HEK293 (cell line): ENCODE measurements around the gene SERPINA1.
A peak's percentile ranks its signal among the peaks of the same experiment; 100 is the strongest.

ENCODE experiments used
- CTCF ChIA-PET: fragments of 350-600 bp; formaldehyde crosslinking; extraction: SDS; loops from one replicate; lab custom pipeline; 2021; ENCODE audit warnings: antibody characterized with exemption; lab: Yijun Ruan, JAX
- POLR2A ChIA-PET: fragments of 300-600 bp; formaldehyde crosslinking; extraction: SDS; loops from one replicate; lab custom pipeline; 2020; ENCODE audit warnings: antibody characterized with exemption, inconsistent platforms; lab: Yijun Ruan, JAX
- H3K27ac ChIP-seq: fragments of 200-500 bp; sonication (Bioruptor generic); 2 replicates; pipeline ENCODE4 v1.5.1; 2014; ENCODE audit warnings: low read depth, low read length, control low read depth, inconsistent platforms; ENCODE audit errors: extremely low read depth
- H3K36me3 ChIP-seq, 2 experiments: fragments of 200-500 bp in 1 of 2; sonication (Bioruptor generic) in 1 of 2; 1 replicate in 1 of 2; 2 replicates in 1 of 2; pipeline ENCODE4 v1.5.1; 2014 to 2017; ENCODE audit warnings: inconsistent platforms in 2 of 2, low read length in 2 of 2; ENCODE audit not compliant: control insufficient read depth in 2 of 2, insufficient read depth in 1 of 2
- H3K4me1 ChIP-seq: fragments of 200-500 bp; sonication (Bioruptor generic); 2 replicates; pipeline ENCODE4 v1.5.1; 2014; ENCODE audit warnings: mild to moderate bottlenecking, low read length, inconsistent platforms; ENCODE audit not compliant: control insufficient read depth, insufficient read depth
- H3K4me3 ChIP-seq: 2 replicates; pipeline ENCODE4 v1.5.1; 2011; ENCODE audit warnings: low read depth, mild to moderate bottlenecking, control low read depth, low read length, moderate library complexity
- H3K9me3 ChIP-seq: fragments of 200-500 bp; sonication (Bioruptor generic); 2 replicates; pipeline ENCODE4 v1.5.1; 2014; ENCODE audit warnings: low read depth, low read length, inconsistent platforms; ENCODE audit not compliant: control insufficient read depth, insufficient read depth
- HIC1 ChIP-seq: fragments of 450-650 bp; formaldehyde crosslinking; IDR thresholded peaks from 2 replicates; pipeline ENCODE4 v1.5.1; 2016; ENCODE audit warnings: missing biosample characterization, missing genetic modification characterization
- PRDM4 ChIP-seq: fragments of 450-650 bp; formaldehyde crosslinking; IDR thresholded peaks from 2 replicates; pipeline ENCODE4 v1.5.1; 2017; ENCODE audit warnings: missing biosample characterization, missing genetic modification characterization
- ZBTB21 ChIP-seq: fragments of 450-650 bp; formaldehyde crosslinking; IDR thresholded peaks from 2 replicates; pipeline ENCODE4 v1.5.1; 2017; ENCODE audit warnings: missing biosample characterization, missing genetic modification characterization
- ZFP3 ChIP-seq: fragments of 450-650 bp; formaldehyde crosslinking; IDR thresholded peaks from 2 replicates; pipeline ENCODE4 v1.5.1; 2016; ENCODE audit warnings: low read depth, missing biosample characterization, missing genetic modification characterization
- ZFP37 ChIP-seq: fragments of 450-650 bp; formaldehyde crosslinking; IDR thresholded peaks from 2 replicates; pipeline ENCODE4 v1.5.1; 2016; ENCODE audit warnings: missing biosample characterization, missing genetic modification characterization
- ZNF184 ChIP-seq: fragments of 450-650 bp; IDR thresholded peaks from 2 replicates; pipeline ENCODE4 v1.5.1; 2018; ENCODE audit warnings: missing biosample characterization, mild to moderate bottlenecking, missing genetic modification characterization
- ZNF274 ChIP-seq, 2 experiments: fragments of 200-500 bp in 1 of 2; fragments of 450-650 bp in 1 of 2; sonication (Bioruptor generic) in 1 of 2; formaldehyde crosslinking in 1 of 2; IDR thresholded peaks; 2 replicates each; pipeline versions ENCODE4 v1.5.1 to v1.6.1; 2014 to 2016; ENCODE audit warnings: borderline replicate concordance in 1 of 2, inconsistent platforms in 1 of 2, low read length in 1 of 2, missing biosample characterization in 1 of 2, missing genetic modification characterization in 1 of 2
- ZNF335 ChIP-seq: fragments of 450-650 bp; formaldehyde crosslinking; conservative IDR thresholded peaks from 2 replicates; pipeline ENCODE4 v1.5.1; 2016; ENCODE audit warnings: missing biosample characterization, missing genetic modification characterization
- ZNF341 ChIP-seq: fragments of 450-650 bp; formaldehyde crosslinking; IDR thresholded peaks from 2 replicates; pipeline ENCODE4; 2016; ENCODE audit warnings: low read depth, missing biosample characterization, missing genetic modification characterization
- ZNF521 ChIP-seq: fragments of 450-650 bp; formaldehyde crosslinking; IDR thresholded peaks from 2 replicates; pipeline ENCODE4 v1.5.1; 2017; ENCODE audit warnings: missing biosample characterization, mild to moderate bottlenecking, missing genetic modification characterization
- ZNF548 ChIP-seq: fragments of 450-650 bp; formaldehyde crosslinking; IDR thresholded peaks from 2 replicates; pipeline ENCODE4 v1.5.1; 2016; ENCODE audit warnings: missing biosample characterization, missing genetic modification characterization
- ZNF629 ChIP-seq: fragments of 450-650 bp; formaldehyde crosslinking; IDR thresholded peaks from 2 replicates; pipeline ENCODE4 v1.5.1; 2017; ENCODE audit warnings: missing biosample characterization, missing genetic modification characterization
- ZNF658 ChIP-seq: fragments of 450-650 bp; formaldehyde crosslinking; IDR thresholded peaks from 2 replicates; pipeline ENCODE4; 2016; ENCODE audit warnings: missing biosample characterization, missing genetic modification characterization
- ZNF701 ChIP-seq: fragments of 450-650 bp; formaldehyde crosslinking; IDR thresholded peaks from 2 replicates; pipeline ENCODE4 v1.5.1; 2016; ENCODE audit warnings: missing biosample characterization, missing genetic modification characterization
- ZNF792 ChIP-seq: fragments of 450-650 bp; formaldehyde crosslinking; IDR thresholded peaks from 2 replicates; pipeline ENCODE4 v1.5.1; 2016; ENCODE audit warnings: missing biosample characterization, missing genetic modification characterization
- ZNF830 ChIP-seq: fragments of 450-650 bp; IDR thresholded peaks from 2 replicates; pipeline ENCODE4 v1.5.0; 2018; ENCODE audit warnings: missing biosample characterization, missing genetic modification characterization, low read depth, mild to moderate bottlenecking, moderate library complexity
- ZSCAN16 ChIP-seq: fragments of 450-650 bp; formaldehyde crosslinking; IDR thresholded peaks from 2 replicates; pipeline ENCODE4 v1.5.1; 2016; ENCODE audit warnings: missing biosample characterization, missing genetic modification characterization
- TF ChIP-seq, protein P1 (sequence below): fragments of 450-650 bp; formaldehyde crosslinking; IDR thresholded peaks from 2 replicates; pipeline ENCODE4 v1.5.1; 2017; ENCODE audit warnings: missing biosample characterization, missing genetic modification characterization
- TF ChIP-seq, protein P2 (sequence below): fragments of 450-650 bp; formaldehyde crosslinking; IDR thresholded peaks from 2 replicates; pipeline ENCODE4 v1.5.1; 2016; ENCODE audit warnings: missing biosample characterization, missing genetic modification characterization, low read depth

SERPINA1 gene

GRCh38 chr14:94338023-94338422, 50.4 kb downstream of the SERPINA1 start (continued):
- no peak for TF ChIP-seq ZNF341 (tag by site-specific recombination)
- no peak for TF ChIP-seq ZFP3
- TF ChIP-seq PRDM4, result no peak
- no peak for TF ChIP-seq ZSCAN16 (tag by site-specific recombination)
- TF ChIP-seq, all 188 proteins: peak for 0

GRCh38 chr14:94337274-94337673, 51.1 kb downstream of the SERPINA1 start:
- ChIA-PET CTCF (interaction anchor here (0.5 to 1.1 kb wide), 2 partner anchors 14 to 26 kb away, joined by 3 read pairs; partner anchors contain the start of gene SERPINA6), POLR2A (no interaction called here)
- Histone ChIP-seq H3K4me3 (no peak overlapping the region), H3K36me3 (no peaks in the 10 kb centered on the region), H3K9me3 (no peaks in the 10 kb centered on the region), H3K27ac (no peak overlapping the region), H3K4me1 (no peaks in the 10 kb centered on the region; the same call in 1 of the 2 replicates)
- 0 out of 2 replicates have a peak, but pooled peaks have one; percentile 20 for TF ChIP-seq ZNF629
- TF ChIP-seq ZNF521, result no peak
- no peak for TF ChIP-seq ZNF830 (tag by site-specific recombination)

- Histone ChIP-seq H3K27ac (no peak overlapping the region), H3K36me3 (no peaks in the 10 kb centered on the region), H3K9me3 (no peaks in the 10 kb centered on the region), H3K4me1 (no peaks in the 10 kb centered on the region; the same call in 1 of the 2 replicates), H3K4me3 (no peak overlapping the region)
- ChIA-PET POLR2A (no interaction called here), CTCF (interaction anchor here (0.7 to 1.1 kb wide), 2 partner anchors 89 to 99 kb away, joined by 3 to 5 read pairs; no protein-coding TSS in a partner anchor)
- TF ChIP-seq, protein P1, sequence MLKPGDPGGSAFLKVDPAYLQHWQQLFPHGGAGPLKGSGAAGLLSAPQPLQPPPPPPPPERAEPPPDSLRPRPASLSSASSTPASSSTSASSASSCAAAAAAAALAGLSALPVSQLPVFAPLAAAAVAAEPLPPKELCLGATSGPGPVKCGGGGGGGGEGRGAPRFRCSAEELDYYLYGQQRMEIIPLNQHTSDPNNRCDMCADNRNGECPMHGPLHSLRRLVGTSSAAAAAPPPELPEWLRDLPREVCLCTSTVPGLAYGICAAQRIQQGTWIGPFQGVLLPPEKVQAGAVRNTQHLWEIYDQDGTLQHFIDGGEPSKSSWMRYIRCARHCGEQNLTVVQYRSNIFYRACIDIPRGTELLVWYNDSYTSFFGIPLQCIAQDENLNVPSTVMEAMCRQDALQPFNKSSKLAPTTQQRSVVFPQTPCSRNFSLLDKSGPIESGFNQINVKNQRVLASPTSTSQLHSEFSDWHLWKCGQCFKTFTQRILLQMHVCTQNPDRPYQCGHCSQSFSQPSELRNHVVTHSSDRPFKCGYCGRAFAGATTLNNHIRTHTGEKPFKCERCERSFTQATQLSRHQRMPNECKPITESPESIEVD, result 0 out of 2 replicates have a peak, but pooled peaks have one; percentile 7
- TF ChIP-seq ZNF701 (tag by site-specific recombination) (no peak), ZFP37 (no peak), HIC1 (tag by site-specific recombination) (0 out of 2 replicates have a peak, but pooled peaks have one; percentile 33), ZNF629 (peak; percentile 56), ZNF335 (tag by site-specific recombination) (0 out of 2 replicates have a peak, but pooled peaks have one; percentile 13), ZNF274 (IDR thresholded peaks at IDR 0.05; ENCODE audit: low read length) (no peak), ZNF274 (tag by site-specific recombination; IDR thresholded peaks at IDR 0.05; ENCODE audit: borderline replicate concordance) (no peak), ZNF658 (tag by site-specific recombination) (no peak), ZNF184 (tag by site-specific recombination) (peak; percentile 37; the same call in 1 of the 2 replicates), ZNF548 (tag by site-specific recombination) (no peak), ZBTB21 (tag by site-specific recombination) (peak; percentile 16; the same call in 1 of the 2 replicates), ZNF792 (tag by site-specific recombination) (no peak)
- TF ChIP-seq, protein P2, sequence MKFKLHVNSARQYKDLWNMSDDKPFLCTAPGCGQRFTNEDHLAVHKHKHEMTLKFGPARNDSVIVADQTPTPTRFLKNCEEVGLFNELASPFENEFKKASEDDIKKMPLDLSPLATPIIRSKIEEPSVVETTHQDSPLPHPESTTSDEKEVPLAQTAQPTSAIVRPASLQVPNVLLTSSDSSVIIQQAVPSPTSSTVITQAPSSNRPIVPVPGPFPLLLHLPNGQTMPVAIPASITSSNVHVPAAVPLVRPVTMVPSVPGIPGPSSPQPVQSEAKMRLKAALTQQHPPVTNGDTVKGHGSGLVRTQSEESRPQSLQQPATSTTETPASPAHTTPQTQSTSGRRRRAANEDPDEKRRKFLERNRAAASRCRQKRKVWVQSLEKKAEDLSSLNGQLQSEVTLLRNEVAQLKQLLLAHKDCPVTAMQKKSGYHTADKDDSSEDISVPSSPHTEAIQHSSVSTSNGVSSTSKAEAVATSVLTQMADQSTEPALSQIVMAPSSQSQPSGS (tag by site-specific recombination), result no peak
These were observed 53.5 kb downstream of the SERPINA1 start for GRCh38 chr14:94334872-94335271.
